Dermis microvascular lymphatic vessel endothelial cell (primary cell): ENCODE results near the gene SMIM21. TPM values are rescaled to one million over a fixed set of nuclear protein-coding genes. Genes with fewer than 3 reads are reported as not detected.

Experiments
- DNase-seq, 2 donors: peaks; one replicate each; pipeline versions ENCODE4 v3.0.0 to v3.0.0-alpha.2; 2010; ENCODE audit warnings: low read depth in 2 of 2
- total RNA-seq: library from RNA; depleted of rRNA; stranded (reverse); fragments of >200 nt; gene quantifications from 2 replicates; pipeline ENCODE4 v1.2.1, GENCODE V29; 2014

The SMIM21 gene
- total RNA-seq, 1 donor from 2014 or later = not detected

DNA sequence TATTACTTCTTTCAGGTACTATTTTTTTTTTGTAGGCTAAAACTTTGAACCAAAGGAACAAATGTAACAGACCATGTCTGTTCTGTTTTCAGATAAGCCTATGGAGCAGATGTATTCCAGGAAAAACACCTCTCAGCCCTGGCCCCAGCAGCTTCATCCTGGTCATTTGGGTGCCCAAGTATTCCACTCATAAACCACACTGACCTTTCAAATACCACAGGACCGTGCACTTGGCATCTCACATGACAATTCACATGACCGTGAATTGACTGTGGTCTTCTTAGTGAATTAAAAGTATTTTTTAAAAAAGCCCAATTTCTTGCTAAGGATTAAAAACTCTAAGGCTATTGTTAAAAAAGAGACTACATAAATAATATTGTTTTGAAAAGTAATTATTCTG lies 50.2 kb downstream of the SMIM21 start:
- DNase-seq = no peak

DNA sequence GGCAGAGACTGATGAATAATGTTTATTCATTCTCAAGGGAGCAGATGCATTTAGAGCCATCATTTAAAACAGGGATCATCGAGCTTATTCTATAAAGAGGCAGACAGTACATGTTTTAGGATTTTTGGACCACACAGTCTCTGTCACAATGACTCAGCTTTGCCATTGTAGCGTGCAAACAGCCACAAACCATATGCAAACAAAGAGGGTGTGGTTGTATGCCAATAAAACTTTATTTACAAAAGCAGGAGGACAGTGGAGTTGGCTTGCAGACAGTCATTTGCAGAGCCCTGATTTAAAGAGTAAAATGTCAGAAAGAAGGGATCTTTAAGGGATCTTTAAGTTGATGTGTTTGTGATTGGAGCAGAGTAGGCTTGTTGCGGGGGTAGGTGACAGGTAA lies 51.5 kb downstream of the SMIM21 start:
- DNase-seq = no peak

DNA sequence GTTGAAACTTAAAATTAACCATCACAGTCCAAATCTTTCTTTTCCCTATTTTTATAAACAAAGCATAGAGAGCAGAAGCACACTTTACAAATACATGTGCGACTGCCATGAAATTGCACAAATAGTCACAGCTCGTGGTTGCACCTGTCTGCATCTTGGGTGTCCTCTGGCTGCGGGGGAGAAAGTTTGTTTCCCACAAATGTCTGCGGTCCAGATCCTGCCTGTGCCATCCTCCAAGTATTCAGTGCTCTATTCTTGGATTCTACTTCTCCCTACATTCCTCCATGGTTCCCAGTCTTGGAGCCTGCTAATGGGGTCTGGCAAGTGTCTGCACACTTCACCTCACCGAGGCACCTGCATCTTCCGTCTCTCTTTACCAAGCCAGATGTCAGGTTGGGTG lies 52.2 kb downstream of the SMIM21 start:
- DNase-seq = no peak

DNA sequence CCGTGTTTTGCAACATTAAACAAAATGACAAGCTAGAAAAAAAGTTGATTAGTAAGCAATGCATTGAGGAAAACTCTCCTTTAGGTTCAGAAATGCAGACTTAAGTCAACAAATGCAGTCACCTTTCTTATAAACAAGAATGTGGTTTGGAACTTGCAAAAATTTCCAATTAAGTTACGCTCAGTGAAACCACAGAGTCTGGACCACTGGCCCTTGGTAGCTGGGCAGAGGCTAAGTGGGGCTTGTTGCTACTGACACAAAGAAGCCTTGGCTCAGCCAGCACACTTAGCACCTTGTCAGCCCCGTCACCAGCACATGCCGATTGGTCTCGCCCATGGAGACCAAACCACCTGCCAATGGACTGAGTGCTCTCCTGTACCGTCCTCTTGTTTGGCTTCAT lies 53.0 kb downstream of the SMIM21 start:
- no peak for DNase-seq

DNA sequence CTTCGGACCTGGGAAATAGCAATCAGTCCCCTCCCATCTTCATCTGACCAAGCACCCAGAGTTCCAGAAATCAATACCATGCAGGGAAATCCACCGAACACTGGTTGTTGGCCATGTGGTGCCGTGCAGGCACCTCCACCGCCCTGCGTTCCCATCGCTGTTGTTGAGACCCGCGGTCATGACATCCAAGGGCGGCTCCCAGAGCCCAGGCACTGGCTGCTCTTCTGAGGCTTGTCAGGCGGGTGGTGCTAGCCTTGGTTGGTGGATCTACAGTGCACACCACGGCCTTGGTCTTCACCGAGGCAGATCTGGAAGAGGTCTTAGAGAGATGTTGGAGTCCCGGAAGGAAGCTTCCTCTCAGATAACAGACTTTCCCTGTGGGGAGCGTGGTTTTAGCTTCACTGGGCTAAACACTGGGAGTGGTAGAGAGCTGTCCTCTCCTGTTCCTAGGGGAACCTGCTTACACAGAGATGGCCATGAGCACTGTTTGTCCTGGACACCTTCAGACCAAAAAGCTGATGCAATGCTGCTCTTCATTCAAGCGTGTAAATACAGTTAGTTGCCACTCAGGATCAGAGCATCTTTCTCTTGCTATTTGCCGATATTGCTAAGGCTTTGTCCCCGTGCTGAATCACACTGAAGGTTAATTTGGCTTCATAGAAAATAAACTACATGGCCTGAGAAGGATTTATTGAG lies 58.3 kb downstream of the SMIM21 start:
- no peak for DNase-seq

DNA sequence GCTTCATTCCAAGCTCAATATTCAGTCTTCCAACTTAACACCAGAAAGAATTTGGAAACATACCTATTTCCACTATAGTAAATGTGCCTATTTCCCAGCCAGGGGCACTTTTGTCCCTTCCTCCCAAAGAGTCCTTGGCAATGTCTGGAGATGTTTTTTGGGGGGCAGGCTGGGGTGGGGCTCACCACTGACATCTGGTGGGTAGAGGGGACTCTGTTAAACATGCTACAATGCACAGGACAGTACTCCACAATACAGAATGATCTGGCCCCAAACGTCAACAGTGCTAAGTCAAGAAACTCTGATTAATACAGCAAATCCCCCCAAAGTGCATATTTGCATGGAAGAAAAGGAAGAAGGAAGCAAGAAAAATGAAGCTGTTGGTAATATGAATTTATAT lies 61.7 kb downstream of the SMIM21 start:
- no peak for DNase-seq

DNA sequence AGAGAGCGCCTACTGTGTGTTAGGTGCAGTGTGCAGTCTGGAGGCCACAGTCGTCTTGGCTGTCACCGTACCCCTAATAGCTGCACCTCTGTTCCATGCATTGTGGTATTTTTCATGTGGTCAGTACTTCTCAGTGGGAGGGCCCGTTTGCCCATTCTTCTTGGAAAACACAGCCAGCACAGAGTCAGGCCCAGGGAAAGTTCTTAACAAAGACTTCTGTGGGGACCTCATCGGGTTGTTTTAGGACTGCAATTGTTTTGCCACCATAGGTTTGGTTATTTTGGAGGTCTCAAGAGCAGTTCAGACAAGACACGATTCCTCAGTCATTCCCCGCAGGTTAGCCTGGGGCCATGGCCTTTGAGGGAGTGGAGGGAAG lies 62.3 kb downstream of the SMIM21 start:
- DNase-seq = no peak

DNA sequence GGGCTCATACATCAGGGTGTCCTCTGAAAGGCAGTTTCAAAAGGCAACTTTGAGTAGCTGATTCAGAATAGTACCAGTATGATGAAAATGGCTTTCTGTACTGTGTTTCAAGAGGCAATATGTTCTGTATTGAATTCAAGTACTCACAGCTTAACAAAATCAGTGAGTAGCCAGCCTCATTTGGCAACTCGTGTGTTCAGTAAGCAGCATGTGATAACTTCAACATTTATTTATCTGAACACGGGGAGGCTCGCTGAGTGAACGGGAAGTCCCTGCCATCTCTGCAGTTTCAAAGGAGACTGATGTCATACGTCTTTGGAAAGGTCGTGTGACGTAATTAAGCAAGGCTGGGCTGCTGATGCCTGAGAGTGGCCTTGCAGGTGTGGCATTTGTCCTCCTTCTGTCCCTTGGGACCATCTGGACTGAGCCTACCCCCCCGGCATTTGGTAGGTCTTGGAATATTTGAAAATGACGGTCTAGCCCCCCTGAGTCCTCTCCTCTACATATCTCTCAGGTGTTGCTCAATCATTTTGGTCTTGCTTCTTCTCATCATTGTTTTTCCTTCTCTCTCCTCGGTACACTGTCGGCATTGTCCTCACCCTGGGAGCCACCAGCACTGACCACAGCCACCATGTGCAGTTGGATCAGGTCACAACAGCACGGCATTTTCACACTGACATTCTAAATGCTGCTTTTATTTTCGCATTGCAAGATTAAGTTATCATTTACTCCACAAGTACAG lies 62.8 kb downstream of the SMIM21 start:
- DNase-seq = no peak

DNA sequence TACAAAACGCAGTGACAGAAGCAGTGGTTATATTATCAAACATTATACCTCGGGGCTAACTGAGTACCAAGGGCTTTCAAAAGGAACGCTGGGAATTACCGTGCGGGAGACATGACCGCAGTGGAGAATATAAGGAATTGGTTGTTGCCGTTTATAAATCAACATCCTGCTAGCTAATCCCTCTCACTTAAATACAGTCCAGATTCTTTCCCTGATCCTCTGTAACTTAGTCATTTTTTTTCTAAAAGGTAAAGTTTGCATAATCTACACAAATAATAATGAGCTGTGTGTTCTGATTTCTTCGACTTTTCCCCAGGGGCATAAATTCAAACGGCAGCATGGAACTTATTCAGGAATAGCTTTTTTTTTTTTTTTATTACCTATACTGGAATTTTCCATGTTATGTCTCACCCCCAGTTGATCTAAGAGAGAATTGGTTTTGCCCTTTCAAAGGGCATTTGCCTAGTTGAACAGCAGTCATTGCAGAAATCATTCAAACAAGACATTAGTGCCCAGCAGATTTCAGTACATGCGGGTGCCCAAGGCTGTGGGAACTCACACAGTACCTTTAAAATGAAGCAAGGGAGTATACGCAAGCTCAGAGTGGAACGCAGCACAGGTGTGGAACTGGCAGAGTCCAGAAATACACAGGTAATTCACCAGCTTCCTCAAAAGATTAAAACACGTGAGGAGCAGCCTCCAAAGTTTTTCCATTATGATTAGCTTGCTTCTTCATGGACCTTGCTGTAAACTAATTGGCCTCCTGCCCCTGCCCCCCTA lies 63.9 kb downstream of the SMIM21 start:
- no peak for DNase-seq

DNA sequence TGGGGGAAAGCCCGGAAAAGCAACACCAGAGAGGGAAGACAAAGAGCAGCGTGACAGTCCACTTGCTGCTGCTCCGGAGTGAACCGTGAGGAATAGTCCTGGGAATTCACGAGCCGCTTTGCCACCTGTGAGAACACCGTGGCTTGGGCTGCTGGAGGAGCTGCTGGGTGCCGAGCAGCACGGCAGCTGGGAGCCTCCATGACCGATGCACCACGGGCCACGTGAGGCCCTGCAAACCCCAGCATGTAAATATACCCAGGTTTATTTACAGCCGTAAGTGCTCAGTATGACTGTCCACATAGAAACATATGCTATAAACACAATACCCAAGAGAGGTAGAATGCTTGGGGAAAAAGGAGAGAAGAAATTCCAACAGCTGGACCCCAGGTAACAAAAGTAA lies 65.1 kb downstream of the SMIM21 start:
- DNase-seq = no peak

DNA sequence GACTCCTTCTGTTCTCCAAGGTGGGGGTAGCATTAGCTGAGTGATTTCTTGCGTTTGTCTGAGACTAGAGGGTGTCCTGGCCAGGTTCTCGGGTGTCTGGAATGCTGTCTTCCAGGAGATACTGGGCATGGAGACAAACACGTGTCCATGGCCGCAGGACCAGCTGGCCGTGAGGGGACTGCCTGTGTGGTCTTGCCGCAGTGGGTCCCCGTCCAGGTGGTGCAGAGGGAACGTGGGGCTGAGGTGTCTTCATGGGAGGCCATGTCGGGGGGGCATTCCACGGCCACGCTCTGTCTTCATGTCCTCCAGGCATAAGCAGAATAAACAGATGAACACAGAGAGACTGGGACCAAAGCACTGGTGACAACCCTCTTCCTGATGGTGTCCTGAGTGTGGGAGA lies 66.6 kb downstream of the SMIM21 start:
- no peak for DNase-seq

DNA sequence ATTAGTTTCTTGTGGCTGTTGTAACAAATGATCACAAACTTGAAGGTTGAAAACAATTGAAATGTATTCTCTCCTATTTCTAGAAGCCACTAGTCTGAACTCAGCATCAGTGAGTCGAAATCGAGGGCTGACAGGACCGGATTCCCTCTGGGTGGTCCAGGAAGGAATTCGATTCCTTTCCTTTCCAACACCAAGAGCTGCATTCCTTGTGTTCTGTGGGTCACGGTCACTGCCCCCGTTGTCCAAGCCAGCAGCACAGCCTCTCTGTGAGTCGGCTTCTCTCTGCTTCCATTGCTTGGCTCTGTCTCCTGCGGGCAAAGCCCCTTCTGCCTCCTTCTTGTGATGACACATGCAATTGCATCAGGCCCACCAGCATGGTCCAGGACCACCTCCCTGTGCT lies 67.3 kb downstream of the SMIM21 start:
- DNase-seq = no peak

Other genes with a start within 250 kb of the SMIM21 start
- 9.1 and 11.5 TPM in 2 replicates for gene PTGR3, start 218.6 kb downstream of the SMIM21 start, total RNA-seq
- gene TSHZ1, start 216.9 kb downstream of the SMIM21 start, total RNA-seq = 6.5 and 13.4 TPM in 2 replicates